GM12878 (cell line): ENCODE data around the gene OR4D5. TPM values are rescaled to one million over a fixed set of nuclear protein-coding genes. Genes with fewer than 3 reads are reported as not detected.

Source experiments
- ATAC-seq: fragments of 200-7000 bp; cut with Tn5 transposase; 3 replicates; pipeline ENCODE4 v1.9.1; 2020; ENCODE audit warnings: mild to moderate bottlenecking, moderate library complexity
- BruUV-seq: library from RNA; stranded (reverse); fragments of 400-500 nt; replicated peaks from 2 replicates; lab custom pipeline; 2021; lab: Mats Ljungman, UMichigan
- CTCF ChIA-PET: fragments of 300-600 bp; sonication (Branson Sonifier 250); formaldehyde crosslinking; extraction: SDS; loops from one replicate; lab custom pipeline; 2021; ENCODE audit warnings: inconsistent platforms; lab: Yijun Ruan, JAX
- POLR2A ChIA-PET: fragments of 350-600 bp; formaldehyde crosslinking; extraction: SDS; loops from one replicate; lab custom pipeline; 2021; ENCODE audit warnings: inconsistent platforms; lab: Charles Lee
- RAD21 ChIA-PET: fragments of 300-600 bp; sonication (Branson Sonifier 250); formaldehyde crosslinking; loops from one replicate; lab custom pipeline; 2023; ENCODE audit warnings: antibody characterized with exemption; ENCODE audit not compliant: unreplicated experiment; lab: Charles Lee
- SMC1A ChIA-PET: fragments of 300-600 bp; sonication (Branson Sonifier 250); formaldehyde crosslinking; loops from one replicate; lab custom pipeline; 2023; ENCODE audit not compliant: unreplicated experiment, uncharacterized antibody; lab: Charles Lee
- DNase-seq: peaks from one replicate; pipeline ENCODE4 v3.0.0-alpha.2; 2011; ENCODE audit warnings: low read depth, low spot score
- FAIRE-seq: peaks from 3 replicates; lab custom pipeline; 2011; peaks lifted over from hg19 to GRCh38; lab: Jason Lieb, UNC
- H2AFZ ChIP-seq: 2 replicates; pipeline ENCODE4 v1.6.0; 2011; ENCODE audit warnings: low read depth, low read length, control low read depth; ENCODE audit not compliant: control insufficient read depth
- H3K27ac ChIP-seq: 2 replicates; pipeline ENCODE4 v1.5.1; 2011; ENCODE audit warnings: control low read depth; ENCODE audit not compliant: control insufficient read depth, insufficient read depth
- H3K27me3 ChIP-seq, 2 experiments: replicated peaks in 1 of 2; 2 replicates each; pipeline versions ENCODE4 v1.6.0 to v1.6.1; 2011; ENCODE audit warnings: low read length in 1 of 2; ENCODE audit not compliant: control insufficient read depth in 2 of 2, insufficient read depth in 2 of 2
- H3K36me3 ChIP-seq, 2 experiments: 2 replicates each; pipeline ENCODE4 v1.5.1; 2011; ENCODE audit warnings: low read length in 1 of 2; ENCODE audit not compliant: control insufficient read depth in 2 of 2, insufficient read depth in 2 of 2
- H3K4me1 ChIP-seq: 2 replicates; pipeline ENCODE4 v1.6.1; 2011; ENCODE audit warnings: mild to moderate bottlenecking, low read length, moderate library complexity, mixed read lengths; ENCODE audit not compliant: control insufficient read depth, insufficient read depth
- H3K4me2 ChIP-seq: 2 replicates; pipeline ENCODE4 v1.6.0; 2011; ENCODE audit warnings: control low read depth; ENCODE audit not compliant: control insufficient read depth, insufficient read depth
- H3K4me3 ChIP-seq: fragments of 200-600 bp; sonication (generic); 2 replicates; pipeline ENCODE4 v1.5.1; 2016
- H3K79me2 ChIP-seq: 2 replicates; pipeline ENCODE4 v1.6.0; 2011; ENCODE audit warnings: low read length; ENCODE audit not compliant: control insufficient read depth, insufficient read depth
- H3K9ac ChIP-seq: 2 replicates; pipeline ENCODE4 v1.8.0; 2011; ENCODE audit warnings: low read length, control low read depth, mixed read lengths; ENCODE audit not compliant: control insufficient read depth, insufficient read depth
- H3K9me3 ChIP-seq: replicated peaks from 3 replicates; pipeline ENCODE4 v1.5.1; 2011; ENCODE audit warnings: mild to moderate bottlenecking, low read length; ENCODE audit not compliant: control insufficient read depth, insufficient read depth
- H4K20me1 ChIP-seq: 2 replicates; pipeline ENCODE4 v1.6.0; 2011; ENCODE audit not compliant: control insufficient read depth, insufficient read depth
- ATF7 ChIP-seq: fragments of 450-650 bp; IDR thresholded peaks from 2 replicates; pipeline ENCODE4 v1.6.1; 2016; ENCODE audit warnings: low read depth, mild to moderate bottlenecking
- CBFB ChIP-seq: IDR thresholded peaks from 2 replicates; pipeline ENCODE4 v1.6.1; 2016; ENCODE audit warnings: antibody characterized with exemption, low read depth
- CHD1 ChIP-seq: IDR thresholded peaks from 2 replicates; pipeline ENCODE4 v1.6.1; 2012; ENCODE audit warnings: low read depth, low read length, improper control_type of control experiment
- DPF2 ChIP-seq: fragments of 450-650 bp; IDR thresholded peaks from 2 replicates; pipeline ENCODE4 v1.6.1; 2017; ENCODE audit warnings: mild to moderate bottlenecking
- ELK1 ChIP-seq: IDR thresholded peaks from 2 replicates; pipeline ENCODE4 v1.6.1; 2012; ENCODE audit warnings: low read depth, low read length, improper control_type of control experiment
- FOS ChIP-seq: IDR thresholded peaks from 3 replicates; pipeline ENCODE4 v1.6.1; 2011; ENCODE audit warnings: borderline replicate concordance; ENCODE audit not compliant: insufficient read length; ENCODE audit errors: extremely low read depth
- GATAD2B ChIP-seq: fragments of 450-650 bp; conservative IDR thresholded peaks from 2 replicates; pipeline ENCODE4 v1.6.1; 2017; ENCODE audit warnings: low read depth, mild to moderate bottlenecking, moderate library complexity
- NKRF ChIP-seq: fragments of 450-650 bp; conservative IDR thresholded peaks from 2 replicates; pipeline ENCODE4 v1.6.1; 2017; ENCODE audit warnings: mild to moderate bottlenecking, moderate library complexity
- NR2C2 ChIP-seq: IDR thresholded peaks from 2 replicates; pipeline ENCODE4 v1.6.1; 2011; ENCODE audit warnings: borderline replicate concordance, low read depth; ENCODE audit not compliant: control insufficient read depth, insufficient read length
- POLR2A ChIP-seq: IDR thresholded peaks from 2 replicates; pipeline ENCODE4 v1.6.1; 2011; ENCODE audit warnings: low read depth, mild to moderate bottlenecking, low read length
- POU2F2 ChIP-seq: IDR thresholded peaks from 3 replicates; pipeline ENCODE4 v1.6.1; 2011; ENCODE audit warnings: low read depth, mild to moderate bottlenecking, low read length, borderline replicate concordance
- RB1 ChIP-seq: fragments of 450-650 bp; formaldehyde crosslinking; IDR thresholded peaks from 2 replicates; pipeline ENCODE4 v1.6.1; 2017; ENCODE audit warnings: mild to moderate bottlenecking, borderline replicate concordance
- RBBP5 ChIP-seq: fragments of 200-600 bp; sonication (generic); conservative IDR thresholded peaks from 2 replicates; pipeline ENCODE4 v1.6.1; 2016
- SMARCA5 ChIP-seq: fragments of 450-650 bp; IDR thresholded peaks from 2 replicates; pipeline ENCODE4 v1.6.1; 2017; ENCODE audit warnings: mild to moderate bottlenecking
- STAT1 ChIP-seq: fragments of 450-650 bp; conservative IDR thresholded peaks from 2 replicates; pipeline ENCODE4 v1.6.1; 2014; ENCODE audit warnings: antibody characterized with exemption, mild to moderate bottlenecking
- STAT3 ChIP-seq: IDR thresholded peaks from 2 replicates; pipeline ENCODE4 v1.6.1; 2011; ENCODE audit warnings: low read depth, low read length, improper control_type of control experiment
- TCF3 ChIP-seq: IDR thresholded peaks from 2 replicates; pipeline ENCODE4 v1.6.1; 2012; ENCODE audit warnings: low read depth, mild to moderate bottlenecking, low read length, borderline replicate concordance; ENCODE audit not compliant: insufficient read depth
- ZNF24 ChIP-seq: fragments of 450-650 bp; IDR thresholded peaks from 2 replicates; pipeline ENCODE4 v1.6.1; 2017; ENCODE audit warnings: antibody characterized with exemption, mild to moderate bottlenecking
- ZSCAN29 ChIP-seq: fragments of 450-650 bp; IDR thresholded peaks from 2 replicates; pipeline ENCODE4 v1.6.1; 2017; ENCODE audit warnings: mild to moderate bottlenecking, moderate library complexity
- WGBS: methylation state at CpG from one replicate; pipeline ENCODE4 v1.1.6; 2016; ENCODE audit warnings: low lambda C conversion rate; ENCODE audit not compliant: insufficient replicate concordance, insufficient coverage; ENCODE audit errors: missing lambda C conversion rate; 5-methylcytosine and 5-hydroxymethylcytosine counted together
- in situ Hi-C: fragments of 300-500 bp; cut with MboI; formaldehyde crosslinking; loops from 9 replicates; pipeline ENCODE4 v1.14.3; 2018; ENCODE audit warnings: mixed read lengths
- intact Hi-C: fragments of 100-400 bp; cut with micrococcal nuclease; formaldehyde crosslinking; loops from one replicate; pipeline ENCODE4 v1.14.2; 2022; ENCODE audit not compliant: unreplicated experiment
- polyA plus RNA-seq, 11 experiments: library from polyadenylated mRNA; depleted of rRNA in 4 of 11; unstranded in 6 of 11; stranded (reverse) in 5 of 11; fragments of >200 nt; fragmentation: Nextera tagmentation in 4 of 11; fragmentation: Illumina TruSeq in 1 of 11; extraction: Ambion mirVana in 4 of 11; extraction: Trizol in 1 of 11; gene quantifications; 1 replicate in 1 of 11; 2 replicates in 10 of 11; pipeline versions ENCODE4 v1.2.1 to v1.2.3, GENCODE V29; 2011 to 2016; ENCODE audit warnings: inconsistent platforms in 2 of 11, missing spikeins in 2 of 11, low read depth in 1 of 11
- total RNA-seq, 4 experiments: library from RNA; depleted of rRNA in 3 of 4; stranded (reverse); fragments of >200 nt in 3 of 4; fragmentation: Illumina TruSeq in 1 of 4; extraction: Trizol in 1 of 4; gene quantifications; 2 replicates each; pipeline versions ENCODE4 v1.2.1 to v1.2.3, GENCODE V29; 2013 to 2021
- TF ChIP-seq, protein P1 (sequence below): fragments of 450-650 bp; IDR thresholded peaks from 2 replicates; pipeline ENCODE4 v1.6.1; 2014; ENCODE audit warnings: mild to moderate bottlenecking

The OR4D5 gene
- total and polyA plus RNA-seq, 10 of the 15 experiments (the other 5 are each of a cell fraction or from before 2014, with no cell fraction given) = not detected

DNA sequence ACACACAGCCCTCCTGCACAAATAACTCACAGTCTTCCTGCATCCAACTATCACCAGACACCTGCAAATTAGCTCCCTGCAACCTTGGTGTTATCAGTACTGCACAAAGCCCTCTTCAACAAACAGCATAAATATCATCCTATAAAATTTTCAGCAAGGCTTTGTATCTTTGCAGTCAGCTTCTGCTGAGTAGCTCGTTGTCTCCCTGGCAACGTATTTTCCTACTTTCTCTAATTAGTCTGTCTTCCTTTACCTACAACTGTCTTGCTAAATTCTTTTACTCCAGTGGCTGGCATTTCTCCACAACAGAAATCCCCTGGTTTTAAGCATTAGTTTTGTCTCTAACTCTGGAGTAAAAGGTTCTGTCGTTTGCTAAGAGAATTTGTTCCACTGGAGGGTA lies 33.6 kb upstream of the OR4D5 start (continued):
- TF ChIP-seq NKRF (no peak), NR2C2 (no peak), POLR2A (no peak), SMARCA5 (no peak), POU2F2 (no peak), ZNF24 (no peak), RB1 (no peak), CHD1 (no peak)
- TF ChIP-seq, protein P1, sequence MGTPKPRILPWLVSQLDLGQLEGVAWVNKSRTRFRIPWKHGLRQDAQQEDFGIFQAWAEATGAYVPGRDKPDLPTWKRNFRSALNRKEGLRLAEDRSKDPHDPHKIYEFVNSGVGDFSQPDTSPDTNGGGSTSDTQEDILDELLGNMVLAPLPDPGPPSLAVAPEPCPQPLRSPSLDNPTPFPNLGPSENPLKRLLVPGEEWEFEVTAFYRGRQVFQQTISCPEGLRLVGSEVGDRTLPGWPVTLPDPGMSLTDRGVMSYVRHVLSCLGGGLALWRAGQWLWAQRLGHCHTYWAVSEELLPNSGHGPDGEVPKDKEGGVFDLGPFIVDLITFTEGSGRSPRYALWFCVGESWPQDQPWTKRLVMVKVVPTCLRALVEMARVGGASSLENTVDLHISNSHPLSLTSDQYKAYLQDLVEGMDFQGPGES = no peak

- TF ChIP-seq ATF7 (no peak), CBFB (no peak), ELK1 (no peak), GATAD2B (no peak), ZSCAN29 (no peak), RBBP5 (no peak), STAT1 (no peak), TCF3 (no peak), FOS (no peak), STAT3 (no peak), DPF2 (no peak)
- Histone ChIP-seq H3K27me3 (no peaks in the 10 kb centered on the region), H3K79me2 (no peaks in the 10 kb centered on the region), H3K4me2 (no peak overlapping the region), H3K27ac (no peak overlapping the region), H2AFZ (no peak overlapping the region), H3K9me3 (no peaks in the 10 kb centered on the region), H3K4me3 (no peak overlapping the region), H3K36me3 (no peaks in the 10 kb centered on the region), H3K9ac (no peak overlapping the region), H3K4me1 (no peaks in the 10 kb centered on the region), H4K20me1 (no peaks in the 10 kb centered on the region)
- ChIA-PET SMC1A (no interaction called here), POLR2A (no interaction called here), CTCF (no interaction called here), RAD21 (no interaction called here)
- intact Hi-C loops = no loop called here
- in situ Hi-C loops = no loop called here
- DNase-seq (no peak), FAIRE-seq (no peak), ATAC-seq (no peak)
- no TSS peak for BruUV-seq
- 72% methylated on average over 3 of the region's 3 CpGs for WGBS
Measured at GRCh38 chr11:123920943-123921342, 18.5 kb upstream of the OR4D5 start.
